C1 segment of cervical spinal cord (tissue), 14 donors: ENCODE measurements around the gene PHLPP1.

Source experiments
- DNase-seq, 14 donors: peaks; one replicate each; lab custom pipeline; 2025; lab: John Stamatoyannopoulos, UW

Gene PHLPP1

DNA sequence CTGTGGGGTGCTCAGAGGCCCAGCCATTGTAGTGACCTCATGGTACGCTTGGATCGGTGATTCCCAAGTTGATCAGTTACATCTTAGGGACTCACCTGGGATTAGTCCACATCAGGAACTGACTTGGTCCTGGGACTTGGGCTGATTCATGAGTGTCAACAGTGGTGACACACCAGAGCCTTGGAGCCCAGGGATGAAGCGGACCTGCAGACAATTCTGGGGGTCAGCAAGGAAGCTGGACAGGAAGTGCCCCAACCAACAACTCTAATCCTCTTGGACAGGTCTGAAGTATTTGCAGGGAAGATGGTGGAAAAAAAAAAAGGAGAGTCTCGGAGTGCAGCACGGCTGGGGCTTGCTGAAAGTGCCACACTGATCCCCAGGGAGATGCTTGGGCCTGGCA lies 288.6 kb downstream of the PHLPP1 start:
- no peak for DNase-seq

DNA sequence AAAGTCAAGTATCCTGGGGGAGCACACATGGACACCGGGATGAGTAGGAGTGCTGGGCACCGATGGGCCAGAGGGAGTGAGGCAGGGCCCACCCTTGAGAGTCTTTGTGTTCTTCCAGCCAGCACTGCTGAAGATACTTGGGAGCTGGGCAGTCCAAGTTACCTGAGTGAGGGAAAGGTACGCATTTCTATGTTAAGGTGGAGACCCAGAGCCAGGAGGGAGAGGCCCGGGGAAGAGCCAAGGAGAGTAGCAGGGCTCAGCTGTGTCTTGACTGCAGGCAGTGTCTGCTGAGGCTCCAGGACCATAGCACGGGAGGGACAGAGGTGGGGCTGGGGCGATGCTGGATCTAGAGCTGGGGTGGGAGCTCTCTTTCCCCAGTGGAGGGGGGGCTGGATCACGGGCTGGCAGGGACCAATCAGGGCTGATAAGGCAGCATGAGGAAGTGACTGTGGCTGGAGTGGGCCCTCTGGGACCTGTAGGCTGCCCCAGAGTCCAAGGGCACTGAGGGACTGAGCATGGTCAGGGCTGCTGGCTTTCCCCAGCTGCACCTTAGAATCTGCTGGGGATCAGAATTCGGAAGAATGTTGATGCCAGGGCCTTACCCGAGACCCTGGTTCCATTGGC lies 289.2 kb downstream of the PHLPP1 start:
- DNase-seq, result no peak

DNA sequence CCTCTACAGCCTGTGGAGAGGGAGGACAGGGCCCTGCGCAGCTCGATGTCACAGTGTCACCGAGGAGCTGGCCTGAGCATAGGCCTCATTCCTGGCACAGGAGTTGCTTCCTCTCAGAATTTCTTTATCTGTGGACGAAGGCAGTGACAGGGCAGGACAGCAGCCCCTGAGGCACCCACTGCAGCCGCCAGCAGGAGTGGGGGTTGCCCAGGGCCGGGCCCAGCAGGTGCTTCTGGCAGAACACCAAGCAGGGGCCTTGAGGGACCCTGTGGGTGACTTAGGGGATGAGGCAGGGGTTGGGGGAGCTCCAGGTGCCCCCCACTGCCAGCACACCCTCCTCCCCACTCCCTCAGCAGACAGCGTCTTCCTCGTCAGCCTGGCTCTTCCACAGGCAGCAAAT lies 290.0 kb downstream of the PHLPP1 start:
- no peak for DNase-seq

DNA sequence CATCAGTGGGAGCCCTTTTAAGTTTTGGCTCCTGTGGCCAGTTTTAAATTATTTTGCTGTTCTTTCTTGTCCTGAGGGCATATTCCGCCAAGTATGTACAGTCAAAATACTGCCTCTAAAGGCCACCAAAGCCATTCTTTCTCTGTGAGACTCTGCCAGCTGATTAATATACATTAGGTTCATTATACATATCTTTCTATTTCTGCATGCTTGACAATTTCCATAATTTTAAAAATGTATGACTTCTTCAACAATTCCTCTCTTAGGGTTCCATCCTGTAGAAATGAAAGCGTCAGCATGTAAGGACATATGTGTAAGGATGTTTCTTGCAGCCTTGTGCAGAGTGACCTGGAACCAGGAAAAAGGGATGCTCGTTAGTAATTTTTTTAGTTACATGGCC lies 291.9 kb downstream of the PHLPP1 start:
- DNase-seq, result no peak

DNA sequence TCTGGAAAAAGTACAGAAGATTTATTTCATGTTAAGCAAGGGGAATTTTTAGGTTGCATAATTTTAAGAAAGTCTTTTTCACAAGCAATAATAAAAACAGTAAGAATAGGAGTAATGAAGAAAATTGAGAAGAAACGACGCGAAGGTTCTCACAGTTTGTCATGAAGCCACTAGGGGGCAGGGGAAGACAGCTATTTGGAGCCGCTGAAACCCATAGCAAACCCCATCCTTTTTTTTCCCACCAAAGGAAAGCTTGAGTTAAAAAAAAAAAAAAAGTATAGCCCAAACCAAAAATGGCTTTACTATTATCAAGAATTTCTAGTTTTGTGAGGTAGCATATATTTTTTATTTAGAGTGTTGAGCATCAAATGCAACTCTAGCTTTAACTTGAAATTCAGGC lies 300.9 kb downstream of the PHLPP1 start:
- peak in 4 of 14 donors; percentile 4 to 18 (median 16) for DNase-seq

DNA sequence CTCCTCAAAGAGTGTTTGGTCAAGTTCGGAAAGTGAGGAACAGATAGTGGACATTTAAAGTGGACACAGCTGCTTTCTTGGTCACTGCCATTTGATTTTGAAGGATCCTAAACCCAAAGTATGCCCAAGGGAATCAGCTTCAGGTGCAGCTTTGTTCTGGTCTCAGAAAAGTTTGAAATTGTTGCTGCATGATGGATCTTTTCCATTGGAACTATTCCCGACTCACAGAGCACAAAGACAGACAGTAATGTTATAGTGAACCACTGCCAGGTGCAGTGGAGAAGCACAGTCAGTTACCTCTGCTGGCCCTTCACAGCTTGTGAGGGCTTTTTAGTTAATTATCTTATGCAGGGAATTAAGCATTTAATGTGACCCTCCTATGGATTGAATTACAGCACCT lies 301.7 kb downstream of the PHLPP1 start:
- no peak for DNase-seq

DNA sequence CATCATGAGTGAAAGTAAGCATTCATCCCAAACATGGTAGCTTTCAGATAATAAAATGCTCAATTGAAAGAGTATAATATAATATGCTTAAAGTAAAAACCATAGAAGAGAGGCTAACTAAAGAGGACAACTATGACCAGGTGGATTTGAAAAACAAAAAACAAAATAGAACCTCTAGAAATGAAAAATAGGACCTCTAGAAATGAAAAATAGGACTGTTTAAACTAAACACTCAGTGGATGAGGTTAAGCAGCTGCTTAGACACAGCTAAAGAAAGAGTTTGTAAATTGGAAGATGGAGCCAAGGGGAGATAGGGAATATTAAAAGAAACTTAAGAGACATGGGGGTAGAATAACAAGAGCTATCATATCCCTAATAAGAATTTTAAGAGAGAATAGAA lies 302.6 kb downstream of the PHLPP1 start:
- no peak for DNase-seq

DNA sequence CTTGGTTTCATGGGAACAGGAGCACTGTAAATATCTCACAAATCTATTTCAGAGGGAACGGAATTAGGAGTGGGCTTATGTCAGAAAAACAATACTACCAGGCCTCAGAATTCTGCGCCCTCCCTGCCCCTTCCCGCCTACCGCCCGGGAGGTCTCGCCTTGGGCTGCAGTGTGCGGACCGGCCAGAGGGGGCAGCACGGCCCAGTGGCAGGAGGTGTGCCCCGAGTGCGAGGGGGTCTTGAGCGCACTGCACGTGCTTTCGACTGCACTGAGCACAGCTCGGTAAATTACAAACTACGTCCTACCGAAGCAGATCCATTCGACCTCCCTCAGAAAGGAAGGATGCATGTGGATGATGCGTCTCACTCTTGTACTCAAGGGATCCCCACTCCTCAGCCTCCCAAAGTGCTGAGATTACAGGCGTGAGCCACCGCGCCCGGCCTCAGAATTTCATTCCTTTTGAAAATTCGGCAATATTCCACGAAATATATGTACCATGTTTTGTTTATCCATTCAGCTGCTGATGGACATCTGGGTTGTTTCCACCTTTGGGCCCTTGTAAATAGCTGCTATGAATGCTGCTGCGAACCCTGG lies 307.2 kb downstream of the PHLPP1 start:
- no peak for DNase-seq

DNA sequence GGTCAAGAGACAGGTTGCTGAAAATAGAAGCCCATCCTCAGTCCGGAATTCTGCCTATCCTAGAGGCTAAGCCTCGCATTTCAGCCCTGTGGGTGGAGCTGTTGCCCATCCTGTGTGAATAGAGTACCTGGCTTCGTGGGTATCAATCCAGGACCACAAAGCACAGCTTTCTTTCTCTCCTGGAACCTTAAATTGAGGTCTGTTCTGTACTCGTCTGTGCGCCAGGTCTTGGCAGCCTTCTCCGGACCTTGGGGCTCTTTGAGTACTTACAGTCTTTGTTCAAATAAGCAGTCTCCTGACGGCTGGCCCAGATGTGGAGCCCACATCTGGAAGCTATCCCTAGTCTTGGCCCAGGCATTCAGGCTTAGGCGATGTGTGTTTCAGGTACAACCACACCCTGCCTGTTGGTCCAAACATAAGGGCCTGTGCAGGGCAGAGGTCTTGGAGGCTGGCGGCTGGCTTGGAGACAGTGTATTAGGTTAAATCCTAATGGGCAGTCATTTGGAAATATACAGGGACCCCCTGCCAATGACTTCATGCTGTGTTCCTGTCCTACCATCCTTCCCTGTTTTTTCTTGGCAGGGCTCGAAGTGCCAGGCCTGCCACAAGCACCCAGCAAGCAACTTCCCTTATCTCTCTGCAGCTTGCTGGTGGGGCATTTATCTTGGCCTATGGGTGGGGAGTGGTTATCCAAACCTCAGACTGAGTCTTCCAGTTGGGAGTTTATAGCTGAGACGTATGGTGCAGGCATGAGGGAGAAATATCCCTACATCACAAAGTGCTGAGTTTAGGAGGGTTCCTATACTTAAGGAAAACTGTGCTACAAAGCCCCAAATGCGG lies 310.1 kb downstream of the PHLPP1 start:
- DNase-seq, result peak in 1 of 14 donors; percentile 2

DNA sequence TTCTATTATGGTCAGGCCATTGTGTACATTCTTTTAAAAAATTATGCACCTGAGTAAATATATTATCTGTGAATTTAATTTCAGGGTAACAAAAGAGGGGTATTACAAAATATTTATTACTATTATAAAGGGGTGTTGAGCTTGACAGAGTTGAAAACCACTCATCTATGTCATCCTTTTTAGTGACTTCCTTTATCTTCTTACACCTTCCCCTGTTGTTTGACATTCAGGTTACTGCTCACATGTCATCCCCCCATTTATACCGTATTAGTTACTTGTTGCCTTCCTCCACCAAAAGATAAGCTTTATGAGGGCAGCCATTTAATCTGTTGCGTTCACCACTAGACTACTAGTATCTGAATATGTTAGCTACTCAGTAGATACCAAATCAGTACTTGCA lies 313.0 kb downstream of the PHLPP1 start:
- no peak for DNase-seq
